Stimulated activated naive CD4-positive, alpha-beta T cell treated with Interleukin-2 at 50 U/mL for 16 hours (primary cell): ENCODE results near the gene GNAL.
"Not testable (repeated sequence)": the region's sequence is repeated elsewhere in the genome, so short reads cannot be mapped to it uniquely, and the experiment has no call there.

Experiments used
- DNase-seq: peaks from one replicate; lab custom pipeline; 2025; lab: John Stamatoyannopoulos, UW

GNAL gene

GRCh38 chr18:11906926-11907874 is 218.1 kb downstream of the GNAL start:
- no peak for DNase-seq

DNA sequence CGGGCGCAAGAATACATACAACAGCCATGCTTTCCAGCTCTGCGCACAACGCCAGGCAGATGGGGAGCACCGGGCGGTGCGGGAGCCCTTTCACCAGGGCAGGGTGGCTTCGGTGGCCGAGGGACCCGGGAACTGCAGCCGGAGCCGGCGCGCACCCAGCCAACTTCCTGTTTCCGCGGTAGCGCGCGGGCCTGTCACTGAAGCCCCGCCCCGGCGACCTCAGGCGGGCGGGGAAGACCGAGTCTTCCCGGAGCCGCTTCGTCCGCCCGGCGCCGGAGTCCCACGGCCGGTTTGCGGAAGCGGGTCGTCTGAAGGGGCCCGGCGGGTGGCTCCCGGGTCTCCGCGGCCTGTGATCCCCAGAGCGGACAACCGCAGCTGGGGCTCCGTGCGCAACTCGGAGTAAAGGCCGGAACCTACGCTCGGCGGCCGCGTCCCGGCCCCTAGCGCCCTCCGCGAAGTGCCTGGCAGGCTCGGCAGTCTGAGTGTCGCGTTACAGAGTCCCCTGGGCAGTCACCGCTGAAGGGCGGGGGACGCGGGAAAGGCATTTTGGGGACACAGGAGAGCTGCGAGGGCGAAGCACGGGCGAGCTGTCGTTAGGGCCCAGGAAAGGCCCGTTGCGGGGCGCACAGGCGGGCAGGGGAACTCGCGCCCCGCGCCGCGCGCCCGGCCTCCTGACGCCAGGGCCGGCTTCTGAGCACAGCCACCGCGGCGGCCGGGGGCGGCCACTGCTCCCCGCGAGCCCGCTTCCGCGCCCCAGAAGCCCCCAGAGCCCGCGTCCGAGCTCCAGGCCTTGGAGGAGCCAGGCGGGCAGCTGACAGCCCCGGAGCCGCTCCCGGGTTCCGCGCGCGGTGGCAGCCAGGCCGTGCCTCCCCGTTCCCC is 219.4 kb downstream of the GNAL start, which contains the start of gene MPPE1:
MPPE1 (minus strand) TSS at position 136 of the 879 bp plus-strand sequence. CDS start 11,053 bp downstream, outside the sequence.
- peak; percentile 82 for DNase-seq

GRCh38 chr18:11909061-11909455 is 220.0 kb downstream of the GNAL start:
- DNase-seq: no peak

- no peak for DNase-seq
Observed at GRCh38 chr18:11909591-11910026, 220.5 kb downstream of the GNAL start.

DNA sequence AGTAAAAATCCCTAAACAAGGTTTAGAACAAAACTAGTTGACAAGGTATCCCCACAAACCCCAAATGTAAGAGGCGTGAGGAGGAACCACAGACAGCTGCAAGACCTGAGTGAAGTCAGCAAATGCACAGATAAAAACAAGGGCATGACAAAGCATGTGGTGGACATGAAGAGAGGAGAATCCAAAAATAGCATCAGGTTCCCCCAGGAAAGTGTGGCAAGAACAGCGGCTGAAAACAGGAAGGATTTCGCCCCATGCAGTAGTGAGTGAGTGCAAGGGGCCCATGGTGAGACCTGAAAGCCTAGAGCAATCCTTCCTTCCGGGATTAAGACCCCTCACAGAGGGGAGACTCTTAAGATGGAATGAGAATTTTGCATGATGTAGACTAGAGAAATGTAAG is 227.8 kb downstream of the GNAL start:
- not testable (repeated sequence) for DNase-seq

GRCh38 chr18:11919522-11919921 is 230.5 kb downstream of the GNAL start:
- DNase-seq: not testable (repeated sequence)

DNA sequence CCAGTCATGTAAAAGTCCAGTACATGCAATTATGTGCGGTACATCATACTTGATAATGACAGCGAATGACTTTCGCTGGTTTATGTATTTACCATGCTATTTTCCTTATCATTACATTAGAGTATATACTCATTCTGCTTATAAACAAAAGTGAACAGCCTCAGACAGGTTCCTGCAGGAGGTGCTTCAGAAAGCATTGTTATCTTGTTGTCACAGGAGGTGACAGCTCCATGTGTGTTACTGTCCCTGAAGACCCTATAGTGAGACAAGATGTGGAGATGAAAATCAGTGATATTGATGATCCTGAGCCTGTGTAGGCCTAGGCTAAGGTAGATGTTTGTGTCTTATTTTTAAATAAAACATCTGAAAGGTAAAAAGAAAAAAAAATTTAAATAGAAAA is 234.4 kb downstream of the GNAL start:
- no peak for DNase-seq

DNA sequence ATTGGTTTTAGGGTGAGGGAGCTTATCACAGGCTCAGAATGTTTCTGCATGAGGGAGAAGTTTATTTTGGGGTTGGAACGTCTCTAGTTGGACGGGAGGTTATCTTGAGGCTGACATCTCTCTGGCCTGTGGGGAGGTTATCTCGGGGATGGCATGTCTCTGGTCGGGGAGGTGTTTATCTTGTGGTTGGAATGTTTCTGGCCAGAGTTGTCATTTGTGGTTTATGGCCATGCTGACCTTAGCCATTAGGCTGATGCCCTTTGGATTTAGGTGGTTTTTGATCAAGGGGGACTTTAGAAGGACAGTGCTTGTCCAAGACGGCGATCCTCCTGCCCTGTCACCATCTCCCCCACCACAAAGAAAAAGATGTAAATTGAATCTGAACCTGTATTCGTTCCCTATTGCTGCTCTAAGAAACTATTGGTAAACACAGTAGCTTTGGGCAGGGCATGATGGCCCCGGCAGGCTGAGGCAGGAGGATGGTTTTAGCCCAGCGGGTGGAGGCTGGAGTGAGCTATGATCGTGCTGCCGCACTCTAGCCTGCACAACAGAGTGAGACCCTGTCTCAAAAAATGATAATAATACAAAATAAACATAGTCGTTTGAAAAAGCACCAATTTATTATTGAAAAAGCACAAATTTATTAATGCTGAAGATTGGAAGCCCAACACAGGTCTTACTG is 236.9 kb downstream of the GNAL start:
- DNase-seq: no peak

DNA sequence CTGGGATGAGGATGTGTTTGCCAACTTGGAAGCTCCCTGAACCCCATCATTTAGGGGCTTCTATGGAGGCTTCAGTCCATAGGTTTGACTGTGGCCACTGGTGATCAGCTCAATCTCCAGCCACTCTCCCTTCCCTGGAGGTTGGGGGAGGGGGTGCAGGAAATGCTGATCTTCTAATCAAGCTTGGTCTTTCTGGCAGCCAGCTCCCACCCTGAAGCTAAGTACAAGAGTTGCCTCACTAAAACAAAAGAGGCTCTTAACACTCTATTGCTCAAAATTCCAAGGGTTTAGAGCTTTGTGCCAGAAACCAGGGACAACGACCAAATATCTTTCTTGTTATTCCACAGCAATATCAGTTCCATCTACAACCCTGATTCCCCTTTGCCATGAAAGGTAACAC is 238.4 kb downstream of the GNAL start:
- no peak for DNase-seq

DNA sequence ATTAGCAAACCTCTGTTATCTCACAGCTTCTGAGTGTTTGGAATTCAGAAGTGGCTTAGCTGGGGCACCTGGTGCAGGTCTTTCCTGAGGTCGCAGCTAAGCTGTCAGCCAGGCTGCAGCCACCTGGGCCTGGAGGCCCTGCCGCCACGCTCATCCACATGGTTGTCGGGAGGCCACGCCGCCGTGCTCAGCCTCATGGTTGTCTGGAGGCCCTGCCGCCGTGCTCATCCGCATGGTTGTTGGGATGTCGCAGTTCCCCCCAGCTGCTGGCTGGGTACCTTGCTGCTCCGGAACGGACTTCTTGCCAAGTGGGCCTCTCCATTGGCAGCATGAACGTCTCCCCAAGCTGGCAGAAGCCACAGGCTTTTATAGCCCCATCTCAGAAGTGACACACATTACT is 243.3 kb downstream of the GNAL start:
- DNase-seq: no peak
